Uterus (tissue), 2 donors: ENCODE results near the gene TUB.

Source experiments
- POLR2A ChIP-seq, 2 donors: fragments of 450-650 bp; IDR thresholded peaks; one replicate each; pipeline ENCODE4 v1.6.1; 2016; ENCODE audit warnings: antibody characterized with exemption in 2 of 2, mild to moderate bottlenecking in 1 of 2, moderate library complexity in 1 of 2
- TF ChIP-seq, protein P1 (sequence below), 4 experiments: fragments of 200-600 bp in 2 of 4; fragments of 450-650 bp in 2 of 4; sonication (generic) in 2 of 4; IDR thresholded peaks; one replicate each; pipeline ENCODE4 v1.5.1; 2016 to 2019; ENCODE audit warnings: antibody characterized with exemption in 4 of 4, mild to moderate bottlenecking in 2 of 4, moderate library complexity in 1 of 4

DNA sequence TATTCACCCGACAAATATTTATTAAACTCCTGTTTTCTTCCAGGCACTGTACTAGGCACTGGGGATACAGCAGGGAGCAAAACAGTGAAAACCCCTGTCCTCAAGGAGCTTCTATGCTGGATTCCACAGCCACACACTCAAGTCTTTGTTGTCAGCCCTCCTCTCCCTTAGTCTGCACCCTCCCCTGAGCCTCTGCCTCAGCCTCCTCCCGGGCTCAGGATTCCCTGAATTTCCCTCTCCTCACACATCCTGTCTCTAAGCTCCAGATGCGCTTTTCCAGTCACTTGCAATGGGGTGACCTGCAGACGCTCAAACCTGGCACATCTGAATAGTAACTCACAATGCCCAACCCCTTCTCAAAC, 13.5 kb upstream of the TUB start:
- TF ChIP-seq POLR2A (IDR thresholded peaks at IDR 0.05) = no peak
- TF ChIP-seq, protein P1, sequence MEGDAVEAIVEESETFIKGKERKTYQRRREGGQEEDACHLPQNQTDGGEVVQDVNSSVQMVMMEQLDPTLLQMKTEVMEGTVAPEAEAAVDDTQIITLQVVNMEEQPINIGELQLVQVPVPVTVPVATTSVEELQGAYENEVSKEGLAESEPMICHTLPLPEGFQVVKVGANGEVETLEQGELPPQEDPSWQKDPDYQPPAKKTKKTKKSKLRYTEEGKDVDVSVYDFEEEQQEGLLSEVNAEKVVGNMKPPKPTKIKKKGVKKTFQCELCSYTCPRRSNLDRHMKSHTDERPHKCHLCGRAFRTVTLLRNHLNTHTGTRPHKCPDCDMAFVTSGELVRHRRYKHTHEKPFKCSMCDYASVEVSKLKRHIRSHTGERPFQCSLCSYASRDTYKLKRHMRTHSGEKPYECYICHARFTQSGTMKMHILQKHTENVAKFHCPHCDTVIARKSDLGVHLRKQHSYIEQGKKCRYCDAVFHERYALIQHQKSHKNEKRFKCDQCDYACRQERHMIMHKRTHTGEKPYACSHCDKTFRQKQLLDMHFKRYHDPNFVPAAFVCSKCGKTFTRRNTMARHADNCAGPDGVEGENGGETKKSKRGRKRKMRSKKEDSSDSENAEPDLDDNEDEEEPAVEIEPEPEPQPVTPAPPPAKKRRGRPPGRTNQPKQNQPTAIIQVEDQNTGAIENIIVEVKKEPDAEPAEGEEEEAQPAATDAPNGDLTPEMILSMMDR (IDR thresholded peaks at IDR 0.05) = no peak
